NOMO-1 (cell line): Measurements from ENCODE around the gene ZNF80.
A peak's percentile ranks its signal among the peaks of the same experiment; 100 is the strongest.

Experiments used
- DNase-seq, 2 experiments: peaks; one replicate each; lab custom pipeline; 2025; ENCODE audit not compliant: unreplicated experiment in 2 of 2; lab: John Stamatoyannopoulos, UW

Gene ZNF80

GRCh38 chr3:114221165-114221880 lies 16.1 kb downstream of the ZNF80 start:
- DNase-seq: no peak

- DNase-seq: no peak
Observed at GRCh38 chr3:114219741-114220140, 17.6 kb downstream of the ZNF80 start.

GRCh38 chr3:114218578-114219185 lies 18.7 kb downstream of the ZNF80 start:
- no peak for DNase-seq

- no peak for DNase-seq
Observed at GRCh38 chr3:114218006-114218405, 19.4 kb downstream of the ZNF80 start.

DNA sequence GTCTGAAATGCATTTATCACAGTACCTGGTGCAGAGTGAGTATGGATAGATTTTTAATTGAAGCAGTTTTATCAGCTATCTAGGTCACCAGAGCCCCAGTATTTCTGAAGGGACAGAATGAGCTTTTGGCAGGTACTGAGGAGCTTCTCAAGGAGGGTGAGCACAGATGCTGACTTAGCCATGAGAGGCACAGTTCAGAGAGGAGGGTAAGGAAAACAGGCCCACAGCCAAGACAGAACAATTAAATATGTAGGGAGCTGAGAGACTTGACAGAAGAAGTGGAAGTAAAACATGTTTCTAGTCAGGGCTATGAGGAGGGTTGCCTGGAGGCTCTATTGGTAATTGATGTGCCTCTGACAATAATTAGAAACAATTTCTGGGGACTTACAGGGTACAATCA lies 20.1 kb downstream of the ZNF80 start:
- DNase-seq: no peak

DNA sequence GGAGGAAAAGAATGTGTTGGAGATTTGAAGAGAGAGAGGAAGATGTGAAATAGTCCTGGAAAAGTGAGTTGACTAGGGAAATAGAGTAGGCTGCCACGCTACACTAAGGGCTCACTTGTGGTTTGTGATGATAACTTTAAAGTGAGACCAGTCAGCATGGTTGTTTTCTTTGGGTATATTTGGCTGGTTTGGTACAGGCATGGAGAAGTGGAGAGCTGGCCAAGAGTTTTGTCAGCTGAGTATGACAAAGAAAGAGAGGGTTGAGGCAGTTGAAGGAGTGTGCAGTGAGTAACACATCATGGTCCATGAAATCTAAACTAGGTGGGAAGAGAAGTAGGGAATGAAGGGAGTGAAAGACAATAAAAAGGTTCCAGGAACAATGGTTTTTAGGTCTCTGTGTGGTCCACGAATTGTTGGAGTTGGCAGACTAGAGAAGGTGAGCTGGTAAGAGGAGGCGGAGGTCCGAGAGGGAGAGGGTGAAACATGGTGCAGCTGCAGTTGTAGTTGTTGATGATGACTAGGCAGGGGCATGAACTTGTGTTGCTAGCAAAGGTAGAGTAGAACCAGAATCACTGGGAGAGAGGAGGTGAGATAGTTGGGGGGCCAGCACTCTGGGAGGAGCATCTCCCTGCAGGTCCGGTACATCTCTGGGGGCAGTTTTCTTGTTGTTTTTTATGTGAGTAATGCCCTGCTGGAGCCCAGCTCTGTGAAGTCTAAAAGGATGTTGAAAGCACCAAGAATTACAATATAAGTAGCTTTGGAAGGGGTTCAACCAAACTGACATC lies 21.0 kb downstream of the ZNF80 start:
- no peak for DNase-seq

- no peak for DNase-seq
Observed at GRCh38 chr3:114214542-114215341, 22.6 kb downstream of the ZNF80 start.

- peak; percentile 47 to 70 for DNase-seq
Observed at GRCh38 chr3:114213627-114214541, 23.5 kb downstream of the ZNF80 start.

DNA sequence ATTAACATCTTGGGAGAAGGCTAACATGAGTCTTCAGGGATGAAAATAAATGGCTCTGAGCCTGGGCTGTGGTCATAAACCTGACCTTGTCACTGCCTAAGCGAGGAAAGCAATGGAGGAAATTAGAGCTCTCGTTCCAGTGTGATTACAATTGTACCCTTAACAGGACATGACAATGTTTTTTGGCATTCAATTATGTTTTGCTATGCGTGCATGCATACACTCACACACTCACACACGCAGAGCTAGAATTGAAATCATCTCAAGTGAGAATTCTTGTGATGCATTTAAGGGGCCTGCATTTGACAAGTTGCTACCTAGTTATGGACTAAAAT lies 24.1 kb downstream of the ZNF80 start:
- DNase-seq: no peak

DNA sequence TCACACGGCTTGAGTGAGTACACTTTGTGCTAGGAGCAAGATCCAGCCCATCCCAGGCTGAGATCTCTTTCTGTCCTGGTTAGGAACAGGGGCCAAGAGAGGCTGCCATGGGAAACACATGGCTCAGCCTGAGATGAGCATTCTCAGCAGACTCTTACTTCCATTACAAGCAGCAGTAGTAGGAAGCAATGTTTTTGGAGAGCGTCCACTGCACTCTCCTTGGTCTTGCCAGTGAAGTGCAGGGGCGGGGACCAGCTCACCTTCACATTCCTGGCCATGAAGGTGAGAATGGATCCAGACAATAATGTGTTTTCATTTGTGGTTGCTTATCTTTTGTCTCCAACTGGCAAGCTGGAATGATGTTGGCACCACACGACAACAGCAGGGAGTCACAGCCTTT lies 24.7 kb downstream of the ZNF80 start:
- DNase-seq: no peak

GRCh38 chr3:114207768-114208167 lies 29.6 kb downstream of the ZNF80 start:
- no peak for DNase-seq

GRCh38 chr3:114206342-114206741 lies 31.0 kb downstream of the ZNF80 start:
- DNase-seq: no peak

DNA sequence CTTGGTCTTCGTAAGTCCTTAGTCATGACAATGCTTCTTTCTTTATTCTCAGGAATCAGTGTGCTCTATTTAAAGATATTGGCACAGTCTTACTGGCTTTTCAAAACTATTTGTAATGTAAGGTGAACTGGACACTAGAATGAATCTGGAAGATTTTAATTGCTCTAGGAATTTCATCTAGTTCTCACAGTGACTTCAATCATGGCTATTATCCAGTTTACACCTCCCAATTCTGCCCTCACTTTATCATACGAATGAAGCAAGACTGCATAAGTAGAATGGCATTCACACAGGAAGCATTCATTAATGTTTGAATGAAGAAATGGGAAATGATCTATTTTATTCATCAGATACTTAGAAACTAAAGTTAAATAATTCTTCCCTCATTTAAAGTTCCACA lies 31.8 kb downstream of the ZNF80 start:
- DNase-seq: no peak

- no peak for DNase-seq
Observed at GRCh38 chr3:114194750-114195149, 42.6 kb downstream of the ZNF80 start.

DNA sequence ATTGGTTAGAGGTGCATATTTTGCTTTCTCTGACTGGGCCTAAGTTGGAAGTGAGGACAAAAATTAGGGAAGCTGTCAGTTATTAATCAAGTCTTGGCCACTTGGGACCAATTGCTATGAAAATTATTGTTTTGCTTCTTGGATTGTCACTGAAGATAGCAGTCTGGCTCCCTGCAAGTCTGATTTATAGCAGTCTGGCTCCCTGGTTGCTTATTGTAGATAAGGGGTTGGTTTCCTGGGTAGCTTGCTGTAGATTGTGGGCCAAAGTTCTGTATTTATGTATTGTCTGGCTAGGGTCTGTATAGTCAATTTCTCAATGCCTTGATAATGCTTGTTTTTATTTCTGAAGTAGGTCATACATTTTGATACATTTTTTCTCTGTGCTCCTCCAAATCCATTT lies 45.2 kb downstream of the ZNF80 start:
- no peak for DNase-seq

DNA sequence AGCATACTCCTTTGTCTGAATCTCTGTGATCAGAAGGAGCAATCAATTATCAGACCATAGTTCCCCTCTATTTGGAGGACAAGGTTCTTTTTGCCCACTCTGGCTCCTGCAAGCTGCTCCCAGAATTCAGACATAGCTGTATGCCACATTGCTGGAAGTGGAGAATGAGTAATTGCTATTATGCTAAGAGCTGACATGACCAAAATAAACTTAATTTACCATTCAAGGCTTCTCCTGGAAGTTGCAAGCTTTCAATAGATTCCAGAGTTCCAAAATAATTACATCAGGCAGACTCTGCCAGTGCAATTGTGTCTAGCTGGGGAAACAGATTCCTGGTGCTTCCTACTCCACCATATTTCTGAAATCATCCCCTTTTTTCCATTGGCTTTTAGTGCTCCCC lies 50.9 kb downstream of the ZNF80 start:
- no peak for DNase-seq
